ENCODE data around the gene AMIGO3.

AMIGO3 gene

GRCh38 chr3:49668861-49669260 is 50.6 kb downstream of the AMIGO3 start:
- no peak for DNase-seq (ENCODE audit: low spot score)

DNA sequence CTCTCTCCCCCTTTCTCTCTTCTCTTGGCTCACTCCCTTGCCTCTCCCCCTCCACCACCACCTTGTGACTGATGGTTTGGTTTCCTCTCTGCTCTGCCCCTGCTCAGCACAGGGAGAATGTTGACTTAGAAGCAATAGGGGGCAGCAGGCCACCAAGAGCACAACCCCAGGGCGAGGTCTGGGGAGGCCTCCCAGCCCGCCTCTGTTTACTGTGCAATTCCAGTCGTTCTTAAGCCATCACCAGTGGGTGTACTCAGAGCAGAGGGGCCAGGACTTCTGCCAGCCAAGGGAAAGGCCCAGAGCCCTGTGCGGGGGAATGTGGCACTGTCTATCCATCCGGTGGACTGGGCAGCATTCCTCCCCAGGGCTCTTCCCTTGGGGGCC is 51.1 kb downstream of the AMIGO3 start:
- DNase-seq (ENCODE audit: low spot score): no peak

DNA sequence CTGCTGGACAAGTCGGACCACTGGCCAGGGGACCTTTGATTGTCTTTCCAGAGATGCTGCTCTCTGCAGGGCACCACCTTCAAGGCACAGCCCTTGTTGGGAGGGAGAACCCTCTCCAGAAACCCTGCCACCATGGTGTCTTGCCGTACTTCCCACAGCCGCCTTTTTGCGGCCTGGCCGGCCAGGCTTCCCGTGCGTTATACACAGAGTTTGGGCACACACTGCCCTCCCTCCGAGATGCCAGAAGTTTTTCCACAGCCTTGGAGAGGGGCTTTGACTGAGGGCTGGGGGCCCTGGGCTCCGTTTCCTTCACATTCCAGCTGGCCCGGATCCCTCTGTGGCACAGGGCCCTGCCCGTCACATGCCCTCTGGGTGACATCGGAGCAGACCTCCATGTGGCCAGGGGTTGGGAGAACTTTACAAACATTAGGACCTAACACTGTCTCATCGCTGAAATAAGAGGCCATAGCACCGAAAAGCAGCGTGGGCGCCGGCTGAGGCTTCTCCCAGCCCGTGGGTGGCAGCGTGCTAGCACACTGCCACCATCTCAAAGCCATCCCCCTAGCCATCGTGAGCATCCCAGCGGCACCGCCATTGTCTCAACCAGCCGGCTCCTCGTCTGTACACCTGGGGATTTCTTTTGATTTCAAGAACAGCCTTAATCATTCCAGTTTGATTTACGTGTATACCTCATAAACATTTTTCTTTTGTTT is 51.6 kb downstream of the AMIGO3 start:
- no peak for DNase-seq (ENCODE audit: low spot score)
